NCI-H1694 (cell line): ENCODE measurements around the gene TRANK1.
"Not testable (repeated sequence)": the region's sequence is repeated elsewhere in the genome, so short reads cannot be mapped to it uniquely, and the experiment has no call there.

Experiments used
- DNase-seq: peaks from one replicate; lab custom pipeline; 2025; lab: John Stamatoyannopoulos, UW

The TRANK1 gene

GRCh38 chr3:36957063-36957462, 12.2 kb upstream of the TRANK1 start:
- no peak for DNase-seq

DNA sequence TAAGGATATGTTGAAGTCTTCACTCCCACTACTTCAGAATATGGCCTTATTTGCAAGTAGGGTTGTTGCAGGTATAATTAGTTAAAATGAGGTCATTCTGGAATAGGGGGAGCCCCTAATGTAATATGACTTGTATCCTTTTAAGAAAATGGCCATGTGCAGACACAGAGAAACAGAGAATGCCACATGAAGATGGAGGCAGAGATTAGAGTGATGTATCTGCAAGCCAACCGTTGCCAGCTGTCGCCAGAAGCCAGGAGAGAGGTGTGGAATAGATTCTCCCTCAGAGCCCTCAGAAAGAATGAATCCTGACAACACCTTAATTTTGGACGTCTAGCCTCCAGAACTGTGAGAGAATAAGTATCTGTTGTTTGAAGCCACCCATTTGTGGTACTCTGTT, 11.3 kb upstream of the TRANK1 start:
- no peak for DNase-seq

GRCh38 chr3:36954452-36955134, 9.7 kb upstream of the TRANK1 start:
- no peak for DNase-seq

DNA sequence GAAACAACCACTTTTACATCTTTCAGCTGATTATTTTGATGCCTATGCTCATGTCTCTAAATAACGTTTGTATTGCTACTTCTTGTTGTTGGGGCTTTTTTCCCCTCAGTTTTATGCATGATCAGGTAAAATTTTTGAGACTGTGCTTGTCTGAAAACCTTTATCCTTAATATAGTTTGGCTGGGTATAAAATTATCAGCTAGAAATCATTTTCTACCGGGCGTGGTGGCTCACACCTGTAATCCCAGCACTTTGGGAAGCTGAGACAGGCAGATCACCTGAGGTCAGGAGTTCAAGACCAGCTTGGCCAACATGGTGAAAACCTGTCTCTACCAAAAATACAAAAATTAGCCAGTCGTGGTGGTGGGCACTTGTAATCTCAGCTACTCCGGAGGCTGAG, 3.0 kb upstream of the TRANK1 start:
- not testable (repeated sequence) for DNase-seq

GRCh38 chr3:36945333-36945980, 603 bp upstream of the TRANK1 start:
- DNase-seq: no peak

GRCh38 chr3:36944012-36944640, 728 bp downstream of the TRANK1 start:
- no peak for DNase-seq

DNA sequence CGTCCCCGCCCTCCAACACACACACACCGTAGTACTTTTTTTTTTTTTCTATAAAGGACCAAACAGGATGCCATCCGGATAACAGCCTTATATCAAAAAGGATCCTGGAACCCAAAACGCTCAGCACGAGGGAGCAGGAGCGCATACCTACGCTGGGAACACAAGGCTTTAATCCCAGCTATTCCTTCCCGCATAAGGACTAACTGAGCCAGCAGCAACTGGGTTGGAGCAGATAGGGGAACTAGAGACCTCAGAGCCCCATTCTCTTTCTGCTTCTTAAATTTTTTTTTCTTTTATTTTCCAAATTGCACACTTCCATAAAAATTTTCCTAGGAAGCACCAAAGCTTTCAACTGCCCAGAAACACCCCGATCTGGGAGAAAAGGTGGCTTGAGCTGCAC, 1.3 kb downstream of the TRANK1 start:
- no peak for DNase-seq

- DNase-seq: no peak
Measured at GRCh38 chr3:36942638-36943248, 2.1 kb downstream of the TRANK1 start.

DNA sequence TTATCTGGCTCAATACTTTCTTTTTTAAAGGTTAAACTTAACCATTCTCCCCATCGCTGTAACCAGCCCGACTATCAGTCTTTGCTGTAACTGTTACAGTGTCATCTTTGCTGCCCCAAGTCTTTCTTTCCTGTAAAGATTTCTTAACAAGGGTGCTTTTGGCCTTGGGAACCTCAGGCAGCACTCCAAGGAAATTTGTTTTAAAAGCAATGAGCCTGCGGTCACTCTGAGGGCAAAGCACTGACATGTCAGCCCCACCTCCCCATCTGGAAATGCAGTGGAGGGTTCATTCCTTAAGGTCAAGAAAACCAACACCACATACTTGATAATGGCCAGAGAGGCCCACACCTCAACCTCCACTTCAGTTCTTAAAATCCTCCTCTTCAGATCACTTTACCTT, 3.2 kb downstream of the TRANK1 start:
- DNase-seq: no peak

DNA sequence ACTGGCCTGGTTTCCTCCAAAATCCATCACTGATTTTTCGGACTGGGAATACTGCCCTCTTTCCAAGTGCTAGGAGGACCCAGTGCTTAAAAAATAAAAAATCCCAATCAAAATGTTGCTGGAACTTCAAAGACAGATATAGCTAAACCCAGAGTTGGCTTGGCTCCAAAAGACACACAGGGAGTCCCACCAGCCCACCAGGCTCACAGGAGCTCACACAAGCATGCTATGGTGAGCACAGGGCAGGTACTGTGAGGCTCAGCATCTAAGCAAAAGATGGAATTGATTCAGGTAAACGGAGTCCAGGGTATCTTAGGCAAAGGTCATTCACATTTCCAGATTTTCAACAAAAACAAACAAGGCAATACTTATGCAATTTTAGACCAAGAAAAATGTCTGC, 3.7 kb downstream of the TRANK1 start:
- DNase-seq: no peak

DNA sequence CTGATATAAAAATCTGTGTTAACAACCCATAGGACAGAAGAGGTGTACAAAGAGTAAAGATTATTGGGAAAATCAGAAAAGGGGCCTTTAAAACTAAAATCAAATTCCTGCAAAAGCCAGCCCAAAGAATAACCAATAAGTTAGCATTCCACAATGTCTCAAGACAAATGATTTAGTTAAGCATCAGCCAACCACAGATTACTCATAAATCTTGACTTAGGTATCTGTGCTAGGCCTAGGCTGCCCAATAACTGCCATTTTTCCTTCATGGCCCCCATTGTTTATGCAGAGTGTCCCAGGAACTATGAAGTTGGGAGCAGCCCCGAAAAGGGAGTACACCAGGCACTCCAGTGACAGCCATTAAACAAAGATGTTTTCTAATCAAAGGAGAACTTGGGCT, 7.4 kb downstream of the TRANK1 start:
- DNase-seq: no peak

GRCh38 chr3:36933540-36934296, 11.1 kb downstream of the TRANK1 start:
- DNase-seq: no peak

- DNase-seq: not testable (repeated sequence)
Measured at GRCh38 chr3:36931424-36931823, 13.4 kb downstream of the TRANK1 start.

DNA sequence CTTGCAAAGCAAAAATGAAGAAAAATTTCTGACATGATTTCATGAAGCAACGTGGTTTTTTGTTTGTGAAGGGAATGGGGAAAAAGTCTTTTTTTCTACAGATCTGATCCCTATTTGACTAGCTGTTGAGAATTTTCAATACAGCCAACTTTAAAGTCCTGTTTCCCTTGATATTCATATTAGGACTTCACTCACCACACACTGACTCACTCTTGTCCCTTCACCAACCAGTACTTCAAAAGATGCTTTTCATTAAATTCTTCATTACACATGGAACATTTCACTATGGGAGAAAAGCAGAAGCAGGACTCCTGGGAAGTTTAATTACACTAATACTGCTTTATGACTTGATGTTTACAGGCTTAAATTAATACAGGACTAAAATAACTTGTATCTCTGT, 16.6 kb downstream of the TRANK1 start:
- DNase-seq: no peak

- no peak for DNase-seq
Measured at GRCh38 chr3:36926292-36926897, 18.5 kb downstream of the TRANK1 start.

GRCh38 chr3:36924744-36925521, 19.9 kb downstream of the TRANK1 start:
- no peak for DNase-seq

- DNase-seq: no peak
Measured at GRCh38 chr3:36923981-36924743, 20.7 kb downstream of the TRANK1 start.

DNA sequence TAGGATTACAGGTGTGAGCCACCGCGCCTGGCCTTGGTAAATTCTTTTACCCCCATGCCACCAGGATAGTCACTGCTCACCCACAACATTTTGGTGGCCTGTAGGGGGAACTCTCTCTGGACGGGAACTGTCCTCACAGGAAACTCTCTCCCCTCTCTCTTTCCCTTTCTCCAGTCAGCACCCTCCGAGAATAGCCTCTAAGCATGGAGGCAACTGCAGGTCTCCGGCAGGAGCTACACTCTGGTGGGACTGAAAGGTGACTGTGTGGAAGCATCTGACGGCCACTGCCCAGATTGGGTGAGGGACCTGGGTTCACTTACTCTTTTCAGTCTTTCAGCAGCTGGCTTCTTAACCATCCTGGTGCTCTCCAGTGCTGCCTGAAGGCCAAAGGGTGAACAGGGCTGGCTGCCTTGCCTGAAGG, 21.3 kb downstream of the TRANK1 start:
- no peak for DNase-seq

DNA sequence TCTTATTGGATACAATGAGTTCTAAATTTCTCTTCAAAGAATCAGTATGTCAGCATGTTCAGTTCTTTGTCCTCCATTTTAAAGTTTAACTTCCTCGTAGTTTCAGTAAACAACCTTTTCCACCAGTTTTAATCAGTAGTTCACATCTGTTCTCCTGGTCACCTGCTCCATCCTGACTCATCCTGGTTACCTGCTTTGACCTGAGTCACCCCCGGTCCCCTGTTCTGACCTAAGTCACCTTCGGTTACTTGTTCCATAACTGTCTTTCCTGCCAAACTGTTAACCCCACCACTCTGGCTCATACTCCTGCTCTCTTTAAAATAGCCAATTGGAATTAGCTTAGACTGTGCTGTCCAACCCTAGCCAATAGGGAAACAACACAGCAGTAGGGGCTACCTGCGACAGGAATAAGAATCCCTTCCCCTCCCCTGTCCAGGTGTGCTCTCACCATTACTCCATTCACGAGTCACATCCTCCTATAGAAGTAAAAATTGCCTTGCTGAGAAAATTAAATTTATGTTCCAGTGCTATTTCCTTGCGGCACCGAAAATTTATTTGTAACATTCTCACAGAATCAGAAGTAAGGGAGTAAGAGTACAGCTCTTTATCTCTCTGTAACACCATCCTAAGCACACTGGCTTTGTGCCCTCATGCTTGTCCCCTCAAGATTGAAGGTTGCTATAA, 23.8 kb downstream of the TRANK1 start:
- DNase-seq: no peak
